ENCODE measurements around the gene SLC13A2. TPM values are rescaled to one million over a fixed set of nuclear protein-coding genes. Genes with fewer than 3 reads are reported as not detected.

The SLC13A2 gene
- polyA plus RNA-seq, 3 donors = not detected

GRCh38 chr17:28471531-28472342 lies 1.7 kb upstream of the SLC13A2 start:
- intact Hi-C loops (cut with micrococcal nuclease) = no loop called here
- H3K36me3 Mint-ChIP-seq = no peaks in the 10 kb centered on the region
- TF ChIP-seq CTCF (IDR thresholded peaks at IDR 0.05) = no peak

GRCh38 chr17:28472871-28473497 lies 460 bp upstream of the SLC13A2 start:
- no peaks in the 10 kb centered on the region for H3K27me3 ChIP-seq (ENCODE audit: control insufficient read depth in 2 of 2, insufficient read depth in 2 of 2, low read length in 2 of 2)
- no peak overlapping the region for H3K27ac ChIP-seq (ENCODE audit: low read depth in 1 of 2, low read length in 2 of 2)
- no peak overlapping the region for H3K27ac Mint-ChIP-seq
- no peaks in the 10 kb centered on the region for H3K79me2 ChIP-seq (ENCODE audit: insufficient read depth, low read length)
- H3K4me1 Mint-ChIP-seq = peaks cover 65% of the 10 kb centered on the region
- H3K27me3 Mint-ChIP-seq (ENCODE audit: low read depth in 3 of 3) = peaks cover 0 to 7% (median 0%) of the 10 kb centered on the region in 3 donors
- intact Hi-C loops (cut with micrococcal nuclease) = no loop called here
- H3K4me3 Mint-ChIP-seq = no peak overlapping the region
- no peaks in the 10 kb centered on the region for H4K20me1 ChIP-seq (ENCODE audit: insufficient read depth, low read length)
- H3K9me3 ChIP-seq (replicated peaks in 1 of 2; ENCODE audit: control insufficient read depth in 1 of 2, insufficient read depth in 1 of 2, low read length in 2 of 2) = no peaks in the 10 kb centered on the region
- H3K4me3 ChIP-seq (replicated peaks in 1 of 3; ENCODE audit: low read depth in 2 of 3, low read length in 3 of 3) = no peak overlapping the region
- TF ChIP-seq CTCF (IDR thresholded peaks at IDR 0.05) = no peak
- H3K4me2 ChIP-seq (replicated peaks; ENCODE audit: extremely low read depth, low read length, poor library complexity, severe bottlenecking) = no peak overlapping the region
- no peaks in the 10 kb centered on the region for H3K36me3 ChIP-seq (replicated peaks in 1 of 2; ENCODE audit: control insufficient read depth in 1 of 2, insufficient read depth in 2 of 2, low read length in 2 of 2)
- no peaks in the 10 kb centered on the region for H3K36me3 Mint-ChIP-seq
- no peak for DNase-seq
- H3K9ac ChIP-seq (ENCODE audit: insufficient read depth, low read length, poor library complexity, severe bottlenecking) = no peak overlapping the region
- 67% methylated on average over 3 of the region's 7 CpGs for WGBS (ENCODE audit: insufficient coverage)
- peaks cover 45 to 53% of the 10 kb centered on the region in 2 donors for H3K4me1 ChIP-seq (ENCODE audit: control insufficient read depth in 1 of 2, insufficient read depth in 2 of 2, low read length in 2 of 2)
- H3K9me3 Mint-ChIP-seq = no peaks in the 10 kb centered on the region
- H2AFZ ChIP-seq (ENCODE audit: insufficient read depth, low read depth, low read length, poor library complexity, severe bottlenecking) = no peak overlapping the region

More at GRCh38 chr17:28471531-28472342, 1.7 kb upstream of the SLC13A2 start:
- Histone ChIP-seq H3K79me2 (ENCODE audit: insufficient read depth, low read length) (no peaks in the 10 kb centered on the region), H3K27ac (ENCODE audit: low read depth in 1 of 2, low read length in 2 of 2) (no peak overlapping the region), H3K4me3 (replicated peaks in 1 of 3; ENCODE audit: low read depth in 2 of 3, low read length in 3 of 3) (no peak overlapping the region), H3K27me3 (ENCODE audit: control insufficient read depth in 2 of 2, insufficient read depth in 2 of 2, low read length in 2 of 2) (no peaks in the 10 kb centered on the region), H3K36me3 (replicated peaks in 1 of 2; ENCODE audit: control insufficient read depth in 1 of 2, insufficient read depth in 2 of 2, low read length in 2 of 2) (no peaks in the 10 kb centered on the region), H3K4me2 (replicated peaks; ENCODE audit: extremely low read depth, low read length, poor library complexity, severe bottlenecking) (no peak overlapping the region), H2AFZ (ENCODE audit: insufficient read depth, low read depth, low read length, poor library complexity, severe bottlenecking) (no peak overlapping the region), H3K4me1 (ENCODE audit: control insufficient read depth in 1 of 2, insufficient read depth in 2 of 2, low read length in 2 of 2) (peaks cover 57 to 64% of the 10 kb centered on the region in 2 donors), H4K20me1 (ENCODE audit: insufficient read depth, low read length) (no peaks in the 10 kb centered on the region), H3K9me3 (replicated peaks in 1 of 2; ENCODE audit: control insufficient read depth in 1 of 2, insufficient read depth in 1 of 2, low read length in 2 of 2) (no peaks in the 10 kb centered on the region), H3K9ac (ENCODE audit: insufficient read depth, low read length, poor library complexity, severe bottlenecking) (no peak overlapping the region)
- Mint-ChIP-seq H3K4me1 (peaks cover 76% of the 10 kb centered on the region), H3K4me3 (no peak overlapping the region), H3K27me3 (ENCODE audit: low read depth in 3 of 3) (peaks cover 0 to 7% (median 0%) of the 10 kb centered on the region in 3 donors), H3K9me3 (no peaks in the 10 kb centered on the region), H3K27ac (peak overlapping the region in 1 of 7 donors; percentile 51)
- DNase-seq = no peak
- WGBS (ENCODE audit: insufficient coverage) = 98% methylated on average over 13 of the region's 15 CpGs
